Activated CD8-positive, alpha-beta memory T cell treated with anti-CD3 and anti-CD28 coated beads for 1 hour (primary cell): Measurements from ENCODE around the gene FAM107B.
"Not testable (repeated sequence)": the region's sequence is repeated elsewhere in the genome, so short reads cannot be mapped to it uniquely, and the experiment has no call there.

Experiments
- DNase-seq, 2 donors: peaks; one replicate each; pipeline ENCODE4 v3.0.0-alpha.2; 2020; ENCODE audit warnings: low read depth in 1 of 2; ENCODE audit errors: extremely low read depth in 1 of 2

FAM107B gene

DNA sequence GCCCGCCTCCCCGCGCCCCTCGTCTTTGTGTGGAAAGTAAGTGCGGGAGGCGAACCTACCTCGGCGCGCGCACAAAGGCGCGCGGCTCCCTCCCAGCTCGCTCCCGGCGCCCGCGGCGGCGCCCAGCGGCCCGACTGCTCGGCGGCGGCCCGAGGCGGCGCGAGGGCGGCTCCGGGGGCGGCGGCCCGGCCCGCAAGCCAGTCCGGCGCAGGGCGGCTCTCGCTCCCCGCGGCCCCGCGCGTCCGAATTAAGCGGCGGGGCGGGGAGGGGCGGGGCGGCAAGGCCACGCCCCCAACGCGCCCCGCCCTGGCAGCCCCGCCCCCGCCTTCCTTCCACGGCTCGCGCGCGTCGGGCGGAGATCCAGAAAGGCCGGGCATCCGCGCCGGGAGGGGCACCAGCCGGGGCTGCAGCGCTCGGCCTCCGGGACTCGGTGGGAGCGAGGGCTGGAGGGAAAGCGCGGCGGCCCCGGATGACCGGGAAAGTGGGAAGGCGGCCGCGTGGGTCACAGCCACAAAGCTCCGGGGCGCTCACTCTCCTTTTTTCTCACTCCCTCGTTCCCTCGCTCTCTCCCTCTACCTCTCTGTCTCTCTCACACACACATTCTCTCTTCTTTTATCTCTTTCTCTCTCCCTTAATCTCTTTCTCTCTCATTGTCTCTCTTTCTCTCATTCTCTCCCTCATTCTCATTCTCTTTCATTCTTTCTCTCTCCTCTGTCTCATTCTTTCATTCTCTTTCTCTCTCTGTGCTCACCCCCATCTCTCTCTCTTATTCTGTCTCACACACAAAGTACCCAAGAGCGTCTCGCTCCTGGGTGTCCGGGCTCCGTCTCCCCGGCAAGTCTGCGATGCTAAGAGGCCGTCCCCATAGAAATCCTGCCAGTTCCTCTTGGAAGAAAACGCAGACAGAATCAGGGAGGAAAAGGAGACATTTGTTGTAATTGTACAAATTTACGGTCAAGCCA is 170.2 kb downstream of the FAM107B start:
- DNase-seq, result peak in 1 of 2 donors; percentile 66

DNA sequence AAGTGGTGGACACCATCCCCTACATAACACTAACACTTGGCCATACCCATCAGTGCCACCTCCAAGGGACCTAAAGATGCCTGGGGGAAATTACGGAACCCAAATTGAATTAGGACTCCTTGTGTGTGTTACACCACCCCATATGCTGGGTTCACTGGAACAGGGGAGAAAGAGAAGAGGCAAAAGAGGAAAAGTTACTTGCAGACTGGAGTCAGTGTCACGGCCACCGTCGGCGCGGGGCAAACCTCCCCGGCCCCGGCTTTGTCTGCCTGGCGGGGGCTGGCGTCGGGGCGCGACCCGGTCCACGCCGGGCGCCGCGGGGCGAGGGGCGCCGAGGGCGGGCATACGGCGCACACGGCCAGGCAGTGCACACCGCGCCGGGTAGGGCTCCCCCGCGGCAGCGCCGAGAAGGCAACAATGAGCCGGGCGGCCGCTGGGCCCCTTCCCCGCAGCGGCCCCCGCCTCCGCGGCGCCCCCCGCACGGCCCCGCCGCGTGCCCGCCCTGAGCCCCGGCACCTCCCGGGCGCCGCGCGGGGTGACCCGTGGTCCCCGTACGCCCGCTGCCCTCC is 171.1 kb downstream of the FAM107B start:
- no peak for DNase-seq

DNA sequence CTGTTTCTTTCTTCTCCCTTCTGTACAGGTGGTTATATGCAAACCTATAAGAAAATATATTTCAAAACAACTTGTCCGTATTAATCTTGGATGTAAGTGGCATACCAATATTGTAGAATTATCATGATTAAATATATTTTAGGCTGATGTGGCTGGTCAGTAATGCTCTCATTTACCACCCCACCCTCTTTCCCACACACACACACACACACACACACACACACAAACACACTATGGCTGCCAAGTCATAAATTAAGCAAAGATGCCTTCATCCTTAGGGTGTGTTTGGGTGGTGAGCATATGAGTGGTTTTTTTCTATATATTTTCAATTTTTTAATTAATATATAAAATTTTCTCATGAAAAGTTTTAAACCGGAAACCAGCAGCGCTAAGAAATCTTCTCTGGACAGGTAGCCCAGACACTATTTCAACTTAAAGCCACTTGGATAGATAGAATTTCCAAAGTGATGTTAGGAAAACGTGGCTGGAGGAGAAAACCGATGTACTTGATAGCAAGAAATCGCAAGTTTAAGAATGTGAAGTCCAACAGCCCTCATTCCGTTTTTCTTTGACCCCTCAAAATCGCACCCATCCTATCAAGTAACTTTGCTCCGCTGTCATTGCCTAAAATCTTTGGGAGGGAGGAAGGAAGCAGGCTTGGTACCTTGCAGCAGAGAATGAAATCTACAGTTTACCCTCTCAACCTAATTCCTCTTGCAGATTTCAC is 171.7 kb downstream of the FAM107B start:
- no peak for DNase-seq

DNA sequence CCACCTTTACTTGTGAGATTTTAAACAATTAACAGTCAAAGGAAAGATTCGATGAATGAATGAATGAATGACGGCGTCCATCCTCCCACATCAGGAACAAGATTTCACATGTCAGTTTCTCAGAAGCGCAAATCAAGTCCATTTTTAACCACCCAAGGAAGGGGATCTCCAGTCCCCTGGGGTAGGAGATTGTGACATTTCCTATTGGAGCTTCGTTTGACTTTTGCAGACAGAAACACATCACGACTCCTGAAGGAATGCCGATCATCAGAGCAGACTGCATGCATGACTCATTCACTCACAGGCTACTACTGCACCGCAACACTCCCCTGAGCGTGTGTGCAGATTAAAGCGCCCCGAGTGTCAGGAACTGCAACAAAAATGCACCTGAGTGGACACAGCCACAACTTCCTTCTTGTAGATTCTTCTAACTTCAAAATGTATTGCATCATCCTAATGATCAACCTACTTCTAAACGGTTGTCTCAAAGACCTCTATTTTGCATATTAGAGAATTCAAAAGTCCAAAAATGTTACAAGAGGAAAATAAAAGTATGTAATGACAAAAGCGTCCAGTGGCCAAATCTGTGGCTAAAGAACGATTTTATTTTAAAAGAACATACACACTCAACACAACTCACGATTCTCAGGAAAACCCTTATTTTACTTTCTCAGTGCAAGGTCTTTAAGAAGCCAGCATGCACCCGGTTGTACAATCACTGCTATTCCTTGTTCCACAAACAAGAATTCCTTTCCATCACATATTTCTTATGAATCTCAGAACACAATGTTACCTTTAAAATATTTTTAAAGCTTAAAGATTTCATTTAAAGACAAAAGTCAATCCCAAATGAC is 172.6 kb downstream of the FAM107B start:
- no peak for DNase-seq

DNA sequence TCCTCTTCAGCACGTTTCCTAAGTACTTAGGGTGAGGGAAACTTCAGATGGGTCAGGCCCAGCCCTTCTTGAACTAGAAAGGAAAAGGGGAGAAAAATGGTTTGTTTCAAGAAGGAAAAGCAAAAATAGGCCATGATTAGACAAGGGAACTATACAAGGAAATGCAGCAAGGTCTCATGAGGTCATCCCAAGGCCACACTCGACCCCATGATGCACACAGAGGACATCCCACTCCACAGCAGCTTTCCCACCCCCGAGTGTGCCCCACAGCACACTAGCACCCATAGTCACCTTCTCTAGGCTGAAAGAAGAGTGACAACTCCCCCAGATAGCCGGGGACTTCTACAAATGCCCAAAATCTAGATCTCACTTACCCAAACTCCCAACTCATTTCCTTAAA is 173.4 kb downstream of the FAM107B start:
- no peak for DNase-seq

DNA sequence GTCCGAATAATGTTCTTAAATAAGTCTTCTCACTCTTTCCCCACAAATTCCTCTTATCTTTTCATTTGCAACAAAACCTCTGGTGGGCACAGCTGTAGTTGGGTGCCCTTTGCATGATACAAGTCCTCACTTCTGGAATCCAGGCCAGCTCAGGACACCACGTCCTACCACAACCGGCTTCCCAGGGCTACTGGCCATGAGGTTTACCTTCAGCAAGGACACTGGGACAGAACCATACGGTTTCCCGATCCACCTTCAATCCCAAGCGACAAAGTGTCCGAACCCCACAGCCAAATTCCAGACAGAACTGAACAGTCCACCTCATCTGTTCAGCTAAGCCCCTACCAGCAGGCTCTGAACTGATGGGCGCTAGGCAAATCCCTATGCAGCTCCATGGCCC is 174.6 kb downstream of the FAM107B start:
- no peak for DNase-seq

DNA sequence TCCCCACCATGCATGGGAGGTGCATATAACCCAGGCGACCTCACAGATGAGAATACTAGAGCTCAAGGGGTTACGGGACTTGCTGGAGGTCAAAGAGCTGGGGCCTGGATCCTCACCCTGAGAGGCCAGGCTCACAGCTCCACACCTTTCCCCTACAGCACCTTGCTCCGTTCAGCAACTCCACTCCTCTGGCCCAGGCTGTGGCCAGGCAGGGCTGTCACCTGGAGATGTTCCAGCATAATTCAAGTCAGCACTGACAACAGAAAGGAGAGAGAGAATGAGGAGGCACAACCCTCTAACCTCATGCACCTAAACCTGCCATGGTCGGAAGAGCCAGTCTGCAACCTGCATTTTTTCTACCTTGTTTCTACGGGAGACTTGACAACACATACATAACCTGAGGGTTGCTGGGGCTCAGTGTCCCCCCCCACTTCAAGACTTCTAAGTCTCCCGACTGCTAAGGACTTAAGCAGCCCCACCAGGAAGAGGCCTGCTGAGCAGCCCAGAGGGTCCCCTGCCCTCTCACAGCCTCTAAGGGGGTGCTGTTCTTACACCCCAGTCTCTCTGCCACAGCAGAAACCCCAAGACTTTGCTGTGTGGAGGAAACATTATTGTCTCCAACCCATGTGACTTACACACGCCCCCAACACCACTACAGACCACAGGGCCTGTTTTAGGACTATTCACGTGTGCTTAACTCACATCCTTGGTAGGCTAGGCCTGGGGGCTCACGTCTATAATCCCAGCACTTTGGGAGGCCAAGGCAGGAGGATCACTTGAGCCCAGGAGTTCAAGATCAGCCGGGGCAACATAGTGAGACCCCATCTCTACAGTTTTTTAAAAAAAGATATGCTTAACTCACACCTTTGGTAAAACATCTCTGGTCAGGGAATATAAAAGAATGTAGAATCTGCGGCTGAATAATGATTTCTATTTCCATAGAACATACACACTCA is 175.6 kb downstream of the FAM107B start:
- no peak for DNase-seq

DNA sequence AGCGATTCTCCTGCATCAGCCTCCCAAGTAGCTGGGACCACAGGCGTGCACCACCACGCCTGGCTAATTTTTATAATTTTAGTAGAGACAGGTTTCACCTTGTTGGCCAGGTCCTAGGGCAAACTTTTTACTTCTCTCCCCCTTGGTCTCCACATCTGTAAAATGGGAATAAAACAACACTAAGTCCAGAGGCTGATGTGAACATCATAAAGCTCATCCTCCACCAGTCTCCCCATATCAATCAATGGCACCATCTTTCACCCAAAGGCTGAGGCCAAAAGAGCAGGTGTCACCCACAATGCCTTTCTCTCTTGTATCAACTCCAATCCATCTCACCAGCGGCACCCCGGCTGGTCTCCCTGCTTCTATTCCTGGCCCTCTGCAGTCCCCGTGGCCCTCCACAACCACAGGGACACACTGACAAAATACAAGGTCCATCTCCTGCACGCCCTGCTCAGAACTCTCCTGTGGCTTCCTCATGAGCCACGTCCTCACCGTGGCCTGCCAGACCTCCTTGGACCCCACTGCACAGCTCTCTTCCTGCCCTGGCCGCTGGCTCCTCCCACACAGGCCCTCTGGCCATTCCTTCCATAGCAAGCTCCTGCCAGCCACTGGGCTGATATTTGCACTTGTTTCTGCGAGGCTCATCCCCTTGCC is 179.0 kb downstream of the FAM107B start:
- no peak for DNase-seq

DNA sequence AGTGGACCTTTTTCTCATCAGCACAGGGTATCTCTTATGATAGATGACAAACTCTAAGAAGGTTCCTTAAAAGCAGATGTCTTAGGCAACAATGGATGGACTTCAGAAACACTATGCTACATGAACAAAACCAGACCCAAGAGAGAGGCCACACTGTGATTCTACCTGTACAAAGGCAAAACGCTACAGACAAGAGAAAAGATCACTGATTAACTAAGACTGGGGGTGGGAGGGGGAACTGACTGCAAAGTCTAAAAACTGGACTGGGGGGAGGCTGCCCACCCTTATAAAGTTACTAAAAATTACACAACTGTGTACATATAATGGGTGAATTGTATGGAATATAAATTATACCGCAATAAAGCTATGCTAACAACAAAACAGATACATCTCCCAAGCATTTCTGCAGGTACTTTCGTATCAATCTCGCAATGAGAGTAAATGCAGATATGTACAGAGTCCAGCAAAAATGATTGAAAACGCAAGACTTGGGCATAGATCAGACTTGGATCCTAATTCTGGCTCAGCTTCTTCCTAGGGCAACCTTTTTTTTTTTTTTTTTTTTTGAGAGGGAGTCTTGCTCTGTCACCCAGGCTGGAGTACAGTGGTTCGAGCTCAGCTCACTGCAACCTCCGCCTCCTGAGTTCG is 179.7 kb downstream of the FAM107B start:
- DNase-seq, result no peak

DNA sequence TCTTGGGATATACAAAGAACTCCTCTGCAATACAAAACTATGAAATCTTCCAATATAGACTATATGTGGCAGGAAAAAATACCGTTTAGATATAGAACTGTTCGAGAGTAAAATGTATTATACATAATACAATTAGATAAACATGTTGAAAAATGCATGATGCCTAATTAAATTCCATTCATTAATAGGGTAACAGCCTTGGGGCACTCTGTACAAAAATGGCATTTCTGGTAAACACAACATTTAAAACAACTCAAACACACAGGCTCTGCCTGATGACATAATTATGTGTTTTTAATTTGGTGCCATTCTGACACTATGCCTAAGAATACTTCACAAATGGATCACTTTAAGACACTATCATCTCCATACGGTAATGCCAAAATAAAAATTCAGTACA is 180.9 kb downstream of the FAM107B start:
- DNase-seq, result no peak

DNA sequence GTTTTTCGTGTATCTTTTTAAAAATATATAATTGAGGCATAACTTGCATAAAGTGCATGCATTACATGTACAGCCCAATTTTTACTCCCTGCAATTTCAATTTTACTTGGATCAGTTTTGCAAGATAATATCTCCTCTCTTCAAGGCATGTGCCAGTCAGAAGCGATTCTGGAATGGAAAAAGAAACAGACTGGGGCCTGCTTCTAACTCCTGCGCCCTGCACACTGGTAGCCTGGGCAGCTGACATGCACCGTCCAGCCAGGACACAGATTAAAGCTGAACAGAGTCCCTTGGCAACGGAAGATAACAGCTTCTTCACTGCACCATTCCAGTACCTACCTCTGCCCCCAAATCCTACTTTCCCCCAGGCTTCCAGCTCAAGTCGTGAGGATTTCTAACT is 182.1 kb downstream of the FAM107B start:
- no peak for DNase-seq

DNA sequence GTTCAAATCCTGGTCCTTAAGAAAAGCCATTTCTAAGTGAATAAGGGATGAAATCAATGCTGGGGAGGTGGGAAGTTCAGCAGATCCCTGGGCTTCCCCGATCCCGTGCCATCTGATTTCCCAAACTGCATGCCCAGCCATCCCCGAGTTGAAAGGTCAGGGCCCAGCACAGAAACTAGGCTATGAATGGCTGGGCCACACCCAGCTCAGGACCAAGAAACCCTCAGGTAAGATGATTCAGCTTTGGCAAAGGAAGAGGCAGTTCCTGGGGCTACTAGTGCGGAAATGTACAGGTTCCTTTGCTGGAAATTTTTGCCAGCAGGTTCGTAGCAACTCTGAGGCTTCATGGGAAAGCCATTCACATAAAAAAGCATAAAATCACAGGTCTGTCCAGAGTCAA is 182.7 kb downstream of the FAM107B start:
- DNase-seq, result no peak

DNA sequence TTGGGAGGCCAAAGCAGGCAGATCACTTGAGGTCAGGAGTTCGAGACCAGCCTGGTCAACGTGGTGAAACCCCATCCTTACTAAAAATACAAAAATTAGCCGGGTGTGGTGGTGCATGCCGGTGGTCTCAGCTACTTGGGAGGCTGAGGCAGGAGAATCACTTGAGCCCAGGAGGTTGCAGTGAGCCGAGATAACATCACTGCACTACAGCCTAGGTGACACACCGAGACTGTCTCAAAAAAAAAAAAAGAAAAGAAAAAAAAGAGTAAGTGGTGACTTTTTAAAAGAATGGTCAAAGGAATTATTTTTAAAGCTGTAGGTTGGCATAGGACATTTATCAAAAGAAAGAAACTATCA is 185.8 kb downstream of the FAM107B start:
- not testable (repeated sequence) for DNase-seq

DNA sequence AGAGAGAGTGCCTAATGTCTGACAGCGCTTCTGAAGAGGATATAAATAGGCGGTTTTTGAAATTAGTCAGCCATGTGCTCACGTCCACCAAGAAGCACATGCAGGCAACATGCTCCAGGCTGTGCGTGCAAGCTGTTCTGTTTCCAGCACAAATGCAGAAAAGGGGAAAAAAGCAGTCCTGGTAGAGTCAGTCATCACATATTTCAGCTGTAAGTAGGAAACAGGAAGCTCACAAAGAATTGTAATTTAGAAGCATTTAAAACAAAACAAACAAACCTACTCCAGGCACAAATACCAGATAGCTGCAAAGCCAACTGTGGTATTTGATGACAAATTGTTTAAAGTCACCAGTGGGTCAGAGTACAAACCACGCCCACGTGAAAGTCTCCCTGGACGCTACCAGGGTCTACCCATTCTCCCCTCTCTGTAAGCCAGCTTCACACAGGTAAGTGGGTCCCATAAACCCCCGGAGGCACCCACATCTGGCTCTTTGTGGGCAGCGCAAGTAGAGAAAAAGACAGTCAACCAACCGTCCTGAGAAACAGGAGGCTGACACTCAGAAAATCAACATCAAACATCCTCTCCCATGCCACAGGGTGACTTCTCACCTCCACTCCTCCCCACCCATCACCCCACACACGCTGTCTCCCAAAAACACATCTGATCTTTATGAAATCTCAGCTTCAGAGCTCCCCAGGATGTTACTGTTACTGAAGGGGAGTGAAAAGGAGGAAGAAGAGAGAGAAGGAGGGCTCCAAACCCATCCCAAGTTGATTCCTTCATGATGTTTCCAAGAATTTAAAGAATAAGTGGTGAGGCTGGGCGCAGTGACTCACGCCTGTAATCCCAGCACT is 186.4 kb downstream of the FAM107B start:
- no peak for DNase-seq

DNA sequence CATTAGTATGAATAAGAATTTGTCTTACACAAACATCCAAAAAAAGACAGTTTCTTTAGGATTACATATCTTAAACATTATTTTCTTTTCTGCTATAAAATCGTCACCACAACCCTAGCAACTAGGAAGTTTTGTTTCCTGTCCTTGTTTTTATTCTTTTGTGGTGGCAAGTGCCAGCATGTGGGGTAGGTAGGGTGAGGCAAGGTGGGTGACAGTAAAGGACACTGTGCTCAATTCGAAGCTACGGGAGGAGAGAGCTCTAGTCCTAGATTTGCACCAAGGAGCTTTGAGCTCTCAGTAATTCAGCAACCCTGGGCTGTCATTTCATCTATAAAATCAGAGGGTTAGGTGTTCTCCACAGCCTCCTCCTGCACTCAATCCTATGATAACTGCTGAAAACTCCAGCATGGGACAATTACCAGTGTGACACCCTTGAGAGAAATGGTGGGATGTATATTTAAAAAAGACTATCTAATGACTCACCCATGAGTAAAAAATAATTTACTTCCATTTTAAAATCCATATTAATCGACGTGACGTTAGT is 187.1 kb downstream of the FAM107B start:
- no peak for DNase-seq

DNA sequence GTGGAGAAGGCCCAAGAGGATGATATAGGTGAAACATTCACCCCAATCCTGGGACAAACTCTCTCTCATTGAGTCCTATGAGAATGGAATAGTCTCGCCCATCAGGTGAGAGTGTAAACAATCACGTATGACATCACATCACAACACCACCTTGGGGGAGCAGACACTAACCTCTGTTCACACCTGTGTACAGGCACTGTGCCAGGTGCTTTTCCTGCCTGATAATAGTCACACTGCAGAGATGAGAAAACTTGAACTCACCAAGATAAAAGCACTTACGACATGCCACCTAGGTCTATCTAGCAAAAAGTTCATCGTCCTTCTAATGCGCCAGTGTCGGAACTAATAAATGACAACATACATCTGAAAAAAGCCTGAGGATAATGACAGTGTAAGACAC is 187.8 kb downstream of the FAM107B start:
- peak in 1 of 2 donors; percentile 61 for DNase-seq
